ENCODE results near the gene TCF21. TPM values are rescaled to one million over a fixed set of nuclear protein-coding genes. Genes with fewer than 3 reads are reported as not detected.
"Not testable (repeated sequence)": the region's sequence is repeated elsewhere in the genome, so short reads cannot be mapped to it uniquely, and the experiment has no call there.

TCF21 gene
- total RNA-seq = not detected in 2 replicates

DNA sequence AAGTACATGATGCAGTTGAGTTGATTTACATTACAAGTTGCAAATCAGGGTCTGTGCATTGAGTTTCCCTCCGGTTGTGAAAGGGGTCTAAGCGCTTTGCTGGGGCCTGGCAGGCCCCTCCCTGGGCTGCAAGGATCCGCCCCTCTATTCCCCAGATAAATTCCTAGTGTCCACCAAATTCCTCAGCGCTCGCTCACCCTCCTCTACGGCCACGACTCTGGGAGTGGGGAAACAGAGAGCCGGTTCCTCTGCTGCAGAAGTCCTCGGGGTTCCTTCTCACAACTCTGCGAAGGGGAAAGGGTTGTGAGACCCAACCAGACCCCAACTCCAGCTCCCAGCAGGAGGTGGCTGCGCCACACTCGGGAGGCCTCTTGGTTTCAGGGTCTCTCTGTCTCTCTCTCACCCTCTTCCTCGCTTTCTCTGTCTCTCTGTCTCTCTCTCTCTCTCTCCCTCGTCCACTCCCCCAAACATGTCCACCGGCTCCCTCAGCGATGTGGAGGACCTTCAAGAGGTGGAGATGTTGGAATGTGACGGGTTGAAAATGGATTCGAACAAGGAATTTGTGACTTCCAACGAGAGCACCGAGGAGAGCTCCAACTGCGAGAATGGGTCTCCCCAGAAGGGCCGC is at the start of gene TCF21:
Gene TCF21 (plus strand): TSS at position 185 of the 628 bp plus-strand sequence. CDS start 285 bp downstream, at position 470.
- no peak for DNase-seq

DNA sequence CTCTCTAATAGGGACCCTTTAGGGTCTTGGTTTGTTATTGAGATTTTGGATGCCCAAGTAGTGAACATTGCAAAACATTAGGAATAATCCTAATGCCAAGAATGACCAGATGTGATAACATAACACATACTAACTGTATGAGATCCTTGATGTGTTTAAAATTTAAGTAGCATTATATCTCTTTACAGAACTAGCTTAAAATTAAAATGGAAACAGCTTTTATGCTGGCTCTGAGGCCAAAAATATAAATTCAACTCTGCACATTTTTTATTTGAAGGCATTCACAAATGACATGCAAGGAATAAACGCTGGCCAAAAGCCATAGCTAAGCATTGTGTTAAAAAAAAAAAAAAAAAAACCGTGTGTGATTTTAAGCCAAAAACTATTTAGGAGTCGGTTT is 47.7 kb upstream of the TCF21 start:
- no peak for DNase-seq

DNA sequence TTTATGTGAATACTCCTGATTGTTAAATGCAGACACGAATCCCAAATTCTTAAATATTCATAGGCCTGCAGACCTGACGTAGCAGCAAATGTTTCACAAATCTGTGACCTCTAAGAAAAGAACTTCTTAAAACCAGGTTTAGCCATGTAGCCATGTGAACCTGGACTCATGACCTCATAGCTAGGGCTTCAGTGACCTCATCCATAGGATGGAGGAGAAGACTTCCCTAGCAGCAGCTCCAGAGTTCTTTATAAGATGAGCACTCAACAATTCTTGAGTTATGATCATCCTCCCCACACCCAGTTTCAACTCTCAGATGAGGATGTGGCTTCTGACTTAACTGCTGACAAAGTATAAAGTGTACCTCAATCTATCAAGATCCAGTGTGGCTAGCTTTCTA is 45.8 kb upstream of the TCF21 start:
- no peak for DNase-seq

DNA sequence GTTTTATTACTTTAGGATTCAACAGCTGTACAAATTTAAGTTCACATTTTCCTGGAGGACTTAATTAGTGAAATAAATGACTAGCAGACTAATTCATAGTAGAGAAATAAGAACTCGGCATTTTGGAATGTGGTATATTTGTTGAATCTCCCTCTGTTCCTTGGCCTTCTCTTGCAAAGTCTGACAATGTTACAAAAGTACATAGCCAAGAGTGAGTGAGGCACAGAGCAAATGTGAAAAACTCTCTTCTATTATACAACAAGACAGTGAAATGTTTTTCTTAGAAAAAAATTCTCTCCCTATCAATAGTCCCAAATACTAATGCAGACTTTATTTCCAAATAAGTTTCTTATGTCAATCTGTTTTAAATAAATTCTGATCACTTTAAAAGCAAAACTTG is 44.2 kb upstream of the TCF21 start:
- DNase-seq = no peak

DNA sequence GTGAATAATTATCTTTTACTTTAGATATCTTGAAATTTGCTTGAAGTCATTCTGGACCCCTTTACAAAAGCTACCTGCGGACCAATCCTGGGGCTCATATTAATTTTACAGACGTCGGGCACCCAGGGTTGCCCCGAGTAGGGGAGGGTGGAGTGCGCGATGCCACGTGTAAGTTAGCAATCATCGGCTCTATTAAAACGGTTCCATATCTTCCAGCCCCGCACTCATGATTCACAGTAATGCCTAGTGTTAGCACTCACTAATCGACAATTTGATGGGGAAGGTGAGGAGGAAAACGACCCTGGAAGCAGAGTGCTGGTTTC is 34.9 kb upstream of the TCF21 start:
- no peak for DNase-seq

DNA sequence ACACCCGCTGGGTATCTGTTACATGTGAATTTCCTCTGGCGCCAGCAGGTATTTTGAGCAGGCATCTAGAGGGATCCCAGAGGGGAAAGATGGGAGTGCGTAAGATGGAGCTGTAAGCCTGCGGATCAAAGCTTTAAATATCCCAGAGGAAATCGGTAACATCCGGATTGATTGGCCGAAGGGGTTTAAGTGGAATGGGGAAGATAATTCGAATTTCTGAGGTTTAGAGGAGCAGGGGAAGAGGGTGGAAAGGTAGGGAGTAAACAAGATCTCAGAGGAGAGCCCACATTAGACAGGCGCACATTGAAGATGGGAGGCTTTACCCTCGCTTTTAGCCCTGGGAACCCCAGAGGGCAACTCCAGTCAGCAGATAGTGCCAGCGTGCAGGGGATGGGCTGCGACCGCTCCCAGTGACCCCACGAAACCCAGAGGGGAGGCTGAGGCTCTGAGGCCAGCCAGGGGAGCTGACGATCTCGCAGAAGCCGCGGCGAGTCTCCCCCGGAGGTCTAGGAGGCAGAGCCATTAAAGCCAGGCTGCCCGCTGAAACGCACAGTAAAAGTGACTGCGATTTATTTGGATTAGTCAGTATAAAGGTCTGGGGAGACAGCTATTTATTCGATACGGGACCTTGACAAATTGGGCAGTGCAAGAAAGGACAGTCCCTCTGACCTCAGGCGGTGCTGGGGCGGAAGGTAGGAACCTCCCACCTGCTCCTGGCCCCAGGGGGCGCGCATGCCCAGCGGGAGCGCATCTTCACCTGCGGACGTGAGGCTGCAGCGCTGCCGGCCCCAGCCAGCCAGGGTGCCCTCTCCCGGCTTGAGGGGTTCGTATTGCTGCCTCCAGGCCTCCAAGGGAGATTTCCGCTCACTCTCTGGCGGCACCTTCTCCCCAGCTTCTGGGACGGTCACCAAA is 34.3 kb upstream of the TCF21 start:
- no peak for DNase-seq

DNA sequence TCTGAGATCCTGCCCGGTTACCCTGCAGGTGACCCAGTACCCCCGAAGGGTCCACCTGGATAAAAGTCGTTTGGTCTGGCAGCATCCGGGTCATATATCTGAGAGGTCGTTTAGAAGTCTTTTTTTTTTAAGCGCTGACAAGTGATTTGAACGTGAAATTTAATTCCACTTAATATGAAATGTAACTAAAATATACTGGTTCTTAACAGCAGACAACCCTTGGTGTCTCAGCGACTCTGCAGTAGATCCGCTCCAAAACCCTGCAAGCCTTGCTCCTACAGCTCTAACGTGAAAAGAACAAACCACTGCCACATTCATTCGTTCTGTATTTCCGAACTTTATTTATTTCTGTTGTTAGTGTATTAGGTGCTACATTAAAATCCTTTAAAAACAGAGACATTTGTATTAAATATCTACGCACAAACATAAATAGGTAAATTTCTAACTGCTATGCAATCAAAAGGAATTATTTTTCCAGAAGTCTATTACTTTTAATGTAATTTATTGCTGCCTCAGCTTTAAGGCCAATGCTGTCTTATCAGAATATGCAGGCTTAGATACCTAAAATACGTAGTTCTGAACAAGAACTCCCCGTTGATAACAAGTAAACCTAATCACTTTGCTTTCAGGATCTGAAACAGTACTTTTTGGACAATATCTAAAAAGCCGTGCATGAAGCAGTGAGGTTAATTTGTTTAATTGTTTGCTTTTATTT is 33.5 kb upstream of the TCF21 start:
- DNase-seq = no peak

DNA sequence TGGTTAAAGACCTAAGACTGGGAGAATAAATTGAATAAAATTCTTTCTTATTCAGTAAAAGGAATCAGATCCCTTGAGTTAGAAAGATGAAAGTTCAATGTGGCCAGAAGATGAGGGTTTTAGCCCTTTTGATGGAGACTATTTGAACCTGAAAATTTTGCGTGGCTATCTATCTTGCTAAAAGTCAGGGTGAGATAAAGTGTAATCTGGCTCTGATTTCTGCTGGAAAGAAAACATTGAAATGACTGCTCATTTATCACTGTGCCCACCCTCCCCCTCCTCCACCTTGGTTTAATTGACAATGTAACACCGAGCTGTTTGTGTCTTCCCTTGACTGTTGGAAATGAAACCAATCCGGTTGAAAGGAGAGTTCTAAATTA is 32.9 kb upstream of the TCF21 start:
- DNase-seq = no peak

DNA sequence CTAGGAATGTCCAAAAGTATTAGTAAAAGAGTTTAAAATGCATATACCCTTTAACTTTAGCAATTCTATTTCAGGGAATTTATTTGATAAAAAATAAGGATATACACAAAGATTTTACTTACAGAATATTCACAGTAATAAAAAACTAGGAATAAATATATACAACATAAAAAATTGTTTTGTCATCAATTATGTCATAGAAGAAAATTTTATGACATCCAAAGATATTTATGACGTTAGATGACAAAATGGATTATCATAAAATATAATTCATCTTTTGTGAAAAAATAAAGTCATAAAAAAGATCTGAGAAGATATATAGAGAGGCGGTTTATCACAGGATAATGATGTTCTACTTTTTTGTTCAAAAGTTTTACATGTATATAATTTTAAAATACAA is 32.0 kb upstream of the TCF21 start:
- no peak for DNase-seq

DNA sequence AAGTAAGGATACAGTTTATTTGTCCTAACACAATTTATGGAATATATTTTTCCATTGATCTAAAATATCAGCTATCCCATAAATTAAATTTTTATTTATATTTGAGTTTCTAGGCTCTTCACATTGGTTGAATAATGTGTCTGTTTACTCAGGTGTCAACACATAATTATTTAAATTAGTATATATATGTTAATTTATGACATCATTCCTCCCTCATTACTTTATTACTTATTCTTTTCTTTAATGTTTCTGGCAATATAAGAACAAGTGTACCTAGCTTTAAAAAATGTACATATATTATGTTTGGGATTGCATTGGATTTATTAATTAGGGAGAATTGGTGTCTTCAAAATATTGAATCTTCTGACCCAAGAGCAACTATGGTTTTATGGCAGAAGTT is 31.2 kb upstream of the TCF21 start:
- DNase-seq = no peak

DNA sequence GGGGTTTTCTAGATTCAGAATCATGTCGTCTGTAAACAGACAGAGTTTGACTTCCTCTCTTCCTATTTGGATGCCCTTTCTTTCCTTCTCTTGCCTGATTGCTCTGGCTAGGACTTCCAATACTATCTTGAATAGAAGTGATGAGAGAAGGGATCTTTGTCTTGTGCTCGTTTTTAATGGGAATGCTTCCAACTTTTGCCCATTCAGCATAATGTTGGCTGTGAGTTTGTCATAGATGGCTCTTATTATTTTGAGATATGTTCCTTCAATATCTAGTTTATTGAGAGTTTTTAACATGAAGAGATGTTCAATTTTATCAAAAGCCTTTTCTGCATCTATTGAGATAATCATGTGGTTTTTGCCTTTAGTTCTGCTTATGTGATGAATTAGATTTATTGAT is 27.6 kb upstream of the TCF21 start:
- not testable (repeated sequence) for DNase-seq

DNA sequence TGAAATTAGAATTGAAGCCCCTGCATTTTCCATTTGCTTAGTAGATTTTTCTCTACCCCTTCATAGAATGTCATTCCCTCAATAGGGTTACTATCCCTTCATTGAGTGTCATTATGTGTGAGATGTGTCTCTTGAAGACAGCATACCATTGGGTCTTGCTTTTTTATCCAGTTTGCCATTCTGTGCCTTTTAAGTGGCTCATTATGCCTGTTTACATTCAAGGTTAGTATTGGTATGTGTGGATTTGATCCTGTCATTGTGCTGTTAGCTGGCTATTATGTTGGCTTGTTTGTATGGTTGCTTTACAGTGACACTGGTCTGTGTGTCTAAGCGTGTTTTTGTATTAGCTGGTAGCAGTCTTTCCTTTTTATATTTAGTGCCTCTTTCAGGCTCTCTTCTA is 25.7 kb upstream of the TCF21 start:
- no peak for DNase-seq

DNA sequence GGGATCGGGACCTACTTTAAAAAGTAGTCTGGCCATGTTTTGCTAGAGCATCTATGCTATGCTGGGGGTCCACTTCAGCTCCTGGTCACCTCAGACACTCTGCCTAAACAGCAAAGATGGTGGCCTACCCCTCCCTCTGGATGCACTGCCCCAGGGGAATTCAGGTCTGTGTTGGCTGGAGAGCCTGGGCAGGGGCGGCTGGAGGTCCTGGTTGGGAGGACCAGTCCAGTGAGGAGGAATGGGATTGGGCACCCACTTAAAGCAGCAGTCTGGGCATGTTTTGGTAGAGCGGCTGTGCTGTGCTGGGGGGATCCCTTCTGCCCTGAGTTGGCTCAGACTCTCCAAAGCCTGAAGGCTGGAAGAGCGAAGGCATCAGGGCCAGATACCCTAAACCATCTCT is 23.2 kb upstream of the TCF21 start:
- no peak for DNase-seq

DNA sequence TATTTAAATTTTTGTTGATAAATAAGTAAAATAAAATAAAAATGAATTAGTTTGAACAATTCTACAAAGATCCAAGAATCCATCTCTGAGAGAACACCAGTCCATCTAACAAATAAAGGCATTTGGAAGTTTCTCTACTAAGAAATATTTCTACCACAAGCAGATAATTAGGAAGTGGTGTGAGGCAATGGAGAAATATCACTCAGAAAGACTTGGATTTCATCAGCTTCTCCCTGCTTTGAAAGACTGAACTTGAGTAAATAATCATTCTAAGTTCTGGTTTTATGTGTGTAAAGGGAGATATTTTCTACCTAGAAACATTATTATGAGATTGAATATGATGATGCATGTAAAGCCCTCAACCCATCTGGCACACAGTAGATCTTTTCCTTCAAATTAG is 17.8 kb upstream of the TCF21 start:
- DNase-seq = no peak

DNA sequence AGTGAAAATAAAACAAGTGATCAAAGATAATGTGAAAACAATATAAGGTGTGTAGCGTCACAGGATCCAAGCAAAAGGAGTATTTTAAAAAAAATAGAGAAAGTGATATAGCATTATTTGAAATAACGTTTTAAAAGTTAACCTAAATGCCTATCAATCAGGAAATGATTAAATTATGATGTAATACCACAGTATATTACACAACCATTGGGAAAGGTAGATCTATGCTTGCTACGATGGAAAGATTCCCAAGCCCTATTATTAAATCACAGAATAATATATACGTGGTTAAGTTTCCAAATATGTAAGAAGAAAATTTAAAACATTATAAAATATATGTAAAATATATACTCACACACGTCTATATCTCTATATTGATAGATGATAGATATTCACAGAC is 15.4 kb upstream of the TCF21 start:
- DNase-seq = no peak

DNA sequence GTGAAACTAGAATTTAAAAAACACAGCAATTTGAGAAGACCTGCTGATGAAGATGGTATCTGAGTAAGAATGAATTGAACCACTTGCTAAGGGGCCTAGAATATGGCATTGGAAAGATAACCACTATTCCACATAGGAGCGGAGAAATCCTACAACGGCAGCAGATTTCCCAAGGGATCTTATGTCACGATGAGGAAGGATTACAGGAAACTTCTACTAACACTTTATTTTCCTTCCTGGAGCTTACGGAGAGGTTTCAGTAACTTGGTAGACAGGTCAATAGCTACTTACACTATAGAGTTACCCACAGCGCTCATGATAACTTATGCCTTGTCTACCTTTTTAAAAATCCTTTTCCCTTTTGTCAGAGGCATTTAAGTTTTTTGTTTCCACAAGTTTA is 11.8 kb upstream of the TCF21 start:
- no peak for DNase-seq

DNA sequence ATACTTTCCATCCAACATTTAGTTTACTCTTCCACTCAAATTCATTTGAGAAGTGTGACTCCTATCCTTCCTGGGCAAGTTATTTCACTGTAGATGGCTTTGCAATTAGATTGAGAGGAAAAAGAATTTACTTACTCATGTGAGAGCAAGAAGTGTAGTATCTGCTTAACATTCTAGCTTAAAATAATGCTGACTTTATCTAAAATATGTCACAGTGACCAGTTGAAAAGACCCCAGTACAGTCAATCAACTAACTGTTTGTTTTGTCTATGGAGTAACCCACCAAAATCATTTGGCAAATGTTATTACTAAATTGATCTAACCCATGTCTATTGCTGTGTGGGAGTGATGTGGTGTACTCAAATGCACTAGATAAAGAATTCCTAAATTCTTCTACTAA is 8.9 kb upstream of the TCF21 start:
- no peak for DNase-seq

DNA sequence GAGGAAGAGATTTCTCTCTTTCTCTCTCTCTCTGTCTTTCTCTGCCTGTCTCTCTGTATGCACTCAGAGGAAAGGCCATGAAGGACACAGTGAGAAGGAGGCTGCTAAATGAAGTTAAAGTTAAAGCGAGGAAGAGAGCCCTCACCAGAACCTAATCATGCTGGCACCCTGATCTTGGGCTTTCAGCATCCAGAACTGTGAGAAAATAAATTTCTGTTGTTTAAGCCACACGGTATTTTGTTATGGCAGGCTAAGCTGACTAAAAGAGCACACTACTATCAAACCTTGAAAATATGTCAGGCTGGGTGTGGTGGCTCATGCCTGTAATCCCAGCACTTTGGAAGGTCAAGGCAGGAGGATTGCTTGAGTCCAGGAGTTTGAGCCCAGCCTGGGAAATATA is 8.0 kb upstream of the TCF21 start:
- no peak for DNase-seq

DNA sequence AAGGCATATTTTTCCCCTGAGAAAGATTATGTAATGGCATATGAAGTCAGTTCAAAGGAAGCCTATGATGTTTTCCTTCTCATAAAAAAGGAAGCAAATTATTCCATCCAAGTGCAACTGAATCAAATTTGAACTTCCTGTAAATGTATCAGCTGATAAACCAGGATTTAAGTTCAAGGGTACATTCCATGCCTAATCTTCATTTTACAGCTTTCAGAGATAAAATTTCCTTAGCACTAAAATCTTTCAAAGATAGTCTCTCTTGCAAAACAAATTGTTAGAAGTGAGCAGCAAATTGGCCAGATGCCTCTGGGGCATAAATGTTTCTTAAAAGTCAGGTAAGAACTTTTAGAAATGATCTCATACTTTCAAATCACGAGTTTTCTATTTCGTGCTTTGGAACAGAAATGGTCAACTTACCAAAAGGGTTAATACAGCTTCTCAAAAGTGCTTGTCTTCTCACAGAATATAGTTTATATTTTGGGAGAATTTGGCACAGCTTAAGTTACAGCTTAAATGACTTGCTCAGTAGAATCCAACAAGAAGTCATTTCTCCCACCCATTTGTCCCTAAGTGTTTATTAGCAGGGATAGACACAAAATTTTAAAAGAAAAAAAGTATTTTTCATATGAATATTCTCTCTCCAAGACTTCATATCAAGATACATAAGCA is 2.7 kb upstream of the TCF21 start:
- DNase-seq = no peak

DNA sequence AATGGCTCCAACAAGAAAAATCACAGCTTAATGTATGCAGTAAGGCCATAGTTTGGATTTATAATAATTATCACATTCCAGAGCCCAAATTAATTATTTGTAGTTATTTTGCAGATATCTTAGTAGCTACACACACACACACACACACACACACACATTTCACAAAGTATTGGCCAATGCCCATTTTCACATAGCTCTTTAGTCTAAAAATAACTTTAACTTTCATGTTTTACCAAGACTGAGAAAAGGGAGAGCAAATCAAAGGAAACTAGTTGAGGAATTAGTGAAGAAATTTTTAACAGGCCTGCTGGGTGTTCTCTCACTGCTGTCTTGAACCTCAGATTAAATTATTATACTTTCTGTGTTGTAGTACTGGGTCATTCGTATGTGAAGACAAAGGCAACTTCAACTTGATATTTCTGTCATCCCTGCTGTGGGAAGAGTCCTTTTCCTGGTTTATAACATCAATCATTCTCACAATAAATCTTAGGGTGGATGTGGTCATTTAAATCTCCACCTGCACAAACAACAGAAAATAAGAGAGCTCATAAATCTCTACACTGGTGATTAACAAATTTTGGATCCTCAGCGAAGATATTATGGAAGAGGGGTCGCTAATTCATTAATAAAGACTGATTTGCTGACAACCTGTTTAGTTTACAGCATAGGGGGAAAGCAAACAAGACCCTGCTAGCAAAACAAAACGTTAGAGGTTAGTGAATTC is 1.6 kb upstream of the TCF21 start:
- DNase-seq = no peak

DNA sequence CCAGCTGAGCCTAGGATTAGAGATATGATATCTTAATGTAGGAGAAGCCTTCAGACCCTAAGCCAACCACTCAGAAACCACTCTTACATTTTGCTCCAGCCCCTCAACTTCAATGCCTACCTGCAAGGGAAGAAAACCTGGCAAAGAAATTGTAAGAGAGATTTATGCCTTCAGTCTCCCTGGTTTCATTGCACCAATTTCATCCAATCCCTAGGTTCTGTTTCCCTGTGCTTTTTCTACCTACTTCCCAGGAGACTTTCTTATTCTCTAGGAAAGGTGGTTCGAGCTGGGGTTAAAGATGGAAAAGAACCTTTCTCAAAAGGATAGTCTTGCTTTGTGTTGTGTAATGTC is 1.1 kb upstream of the TCF21 start:
- DNase-seq = no peak

DNA sequence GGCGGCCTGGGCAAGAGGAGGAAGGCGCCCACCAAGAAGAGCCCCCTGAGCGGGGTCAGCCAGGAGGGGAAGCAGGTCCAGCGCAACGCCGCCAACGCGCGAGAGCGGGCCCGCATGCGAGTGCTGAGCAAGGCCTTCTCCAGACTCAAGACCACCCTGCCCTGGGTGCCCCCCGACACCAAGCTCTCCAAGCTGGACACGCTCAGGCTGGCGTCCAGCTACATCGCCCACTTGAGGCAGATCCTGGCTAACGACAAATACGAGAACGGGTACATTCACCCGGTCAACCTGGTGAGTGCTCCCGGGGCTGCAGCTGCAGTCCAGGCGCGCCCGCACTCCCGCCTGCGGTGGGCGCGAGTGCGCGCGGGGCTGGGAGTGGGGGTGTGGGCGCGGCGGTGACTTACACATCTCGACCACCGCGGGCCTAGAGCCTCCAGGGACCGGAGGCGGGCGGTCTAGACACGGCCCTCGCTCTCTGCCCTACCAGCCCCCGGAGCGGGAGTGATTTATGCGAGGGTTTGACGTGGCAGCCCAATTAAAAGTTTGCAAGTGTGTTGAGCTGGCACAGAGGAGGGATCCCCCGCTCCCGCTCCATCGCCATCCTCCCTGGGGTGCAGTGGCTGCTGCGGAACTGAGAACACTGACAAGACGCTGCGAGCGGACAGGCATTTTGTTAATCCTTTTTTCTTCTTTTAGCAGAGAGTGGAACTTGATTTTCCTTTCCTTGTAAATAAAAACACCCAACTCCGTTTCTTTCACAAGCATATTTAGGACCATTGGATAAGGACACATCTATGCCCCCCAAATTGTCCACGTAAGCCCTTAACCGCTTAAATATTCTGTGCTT is 867 bp downstream of the TCF21 start:
- DNase-seq = no peak
